ENCODE measurements around the gene BNC1.

GRCh38 chr15:83270176-83270575 lies 14.3 kb downstream of the BNC1 start:
- no peak for TF ChIP-seq CTCF (IDR thresholded peaks at IDR 0.05; ENCODE audit: low read depth, low read length, missing input control)
- no peak for TF ChIP-seq HNF4G (IDR thresholded peaks at IDR 0.05)
